SK-N-DZ (cell line): Measurements from ENCODE around the gene AHRR.

ENCODE experiments used
- DNase-seq: peaks from one replicate; pipeline ENCODE4 v3.0.0-alpha.2; 2015; ENCODE audit warnings: low spot score

Gene AHRR

GRCh38 chr5:414991-415927, 93.7 kb downstream of the AHRR start:
- peak; percentile 69 for DNase-seq

GRCh38 chr5:415928-416635, 94.6 kb downstream of the AHRR start:
- no peak for DNase-seq

GRCh38 chr5:416636-416960, 95.1 kb downstream of the AHRR start:
- DNase-seq = no peak

- no peak for DNase-seq
These were observed 96.0 kb downstream of the AHRR start for GRCh38 chr5:417301-418161.

GRCh38 chr5:418162-419121, 96.9 kb downstream of the AHRR start:
- DNase-seq = no peak

GRCh38 chr5:419970-420369, 98.5 kb downstream of the AHRR start:
- DNase-seq = no peak

GRCh38 chr5:420632-421286, 99.2 kb downstream of the AHRR start:
- DNase-seq = no peak

GRCh38 chr5:421287-421880, 99.9 kb downstream of the AHRR start:
- DNase-seq = no peak

- DNase-seq = no peak
These were observed 100.4 kb downstream of the AHRR start for GRCh38 chr5:421901-422300.

- DNase-seq = no peak
These were observed 101.1 kb downstream of the AHRR start for GRCh38 chr5:422323-423232.

GRCh38 chr5:423233-423565, 101.7 kb downstream of the AHRR start:
- no peak for DNase-seq

GRCh38 chr5:423626-424261, 102.2 kb downstream of the AHRR start:
- DNase-seq = no peak

GRCh38 chr5:424301-425110, 103.0 kb downstream of the AHRR start:
- no peak for DNase-seq

- DNase-seq = no peak
These were observed 104.2 kb downstream of the AHRR start for GRCh38 chr5:425714-426113.

- no peak for DNase-seq
These were observed 105.0 kb downstream of the AHRR start for GRCh38 chr5:426392-426976.

GRCh38 chr5:427415-428087, 106.0 kb downstream of the AHRR start:
- no peak for DNase-seq

GRCh38 chr5:428219-428618, 106.7 kb downstream of the AHRR start:
- no peak for DNase-seq
